ENCODE measurements around the gene ABCA6. TPM values are rescaled to one million over a fixed set of nuclear protein-coding genes. Genes with fewer than 3 reads are reported as not detected.

The ABCA6 gene
- total and polyA plus RNA-seq, 9 of the 15 experiments (the other 6 are each of a cell fraction or from before 2014, with no cell fraction given) = 0.06 to 0.73 (median 0.15) TPM

GRCh38 chr17:69166957-69167356 lies 25.3 kb upstream of the ABCA6 start (continued):
- no peak for TF ChIP-seq SMARCB1 (IDR thresholded peaks at IDR 0.05; ENCODE audit: insufficient read length, low read depth)
- TF ChIP-seq, protein P1, sequence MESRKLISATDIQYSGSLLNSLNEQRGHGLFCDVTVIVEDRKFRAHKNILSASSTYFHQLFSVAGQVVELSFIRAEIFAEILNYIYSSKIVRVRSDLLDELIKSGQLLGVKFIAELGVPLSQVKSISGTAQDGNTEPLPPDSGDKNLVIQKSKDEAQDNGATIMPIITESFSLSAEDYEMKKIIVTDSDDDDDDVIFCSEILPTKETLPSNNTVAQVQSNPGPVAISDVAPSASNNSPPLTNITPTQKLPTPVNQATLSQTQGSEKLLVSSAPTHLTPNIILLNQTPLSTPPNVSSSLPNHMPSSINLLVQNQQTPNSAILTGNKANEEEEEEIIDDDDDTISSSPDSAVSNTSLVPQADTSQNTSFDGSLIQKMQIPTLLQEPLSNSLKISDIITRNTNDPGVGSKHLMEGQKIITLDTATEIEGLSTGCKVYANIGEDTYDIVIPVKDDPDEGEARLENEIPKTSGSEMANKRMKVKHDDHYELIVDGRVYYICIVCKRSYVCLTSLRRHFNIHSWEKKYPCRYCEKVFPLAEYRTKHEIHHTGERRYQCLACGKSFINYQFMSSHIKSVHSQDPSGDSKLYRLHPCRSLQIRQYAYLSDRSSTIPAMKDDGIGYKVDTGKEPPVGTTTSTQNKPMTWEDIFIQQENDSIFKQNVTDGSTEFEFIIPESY (CRISPR knock-in tag; IDR thresholded peaks at IDR 0.05) = no peak

DNA sequence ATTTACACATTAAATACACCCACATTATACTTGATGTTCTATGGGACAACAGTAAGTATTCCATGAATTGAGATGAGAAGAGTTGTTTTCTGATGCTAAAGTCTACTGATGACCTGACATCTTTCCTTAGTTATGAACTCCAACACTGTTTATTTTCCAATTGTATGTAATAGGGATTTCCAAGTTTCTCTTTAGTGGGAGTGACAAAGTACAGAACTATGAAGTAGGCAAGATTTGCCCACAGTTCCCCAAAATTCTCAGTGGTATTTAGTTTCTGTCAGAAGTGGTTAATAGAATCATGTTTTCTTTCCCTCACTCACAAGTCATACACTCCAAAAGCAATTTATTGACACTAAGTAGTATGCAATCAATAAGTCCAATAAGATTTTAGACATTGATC lies 22.5 kb upstream of the ABCA6 start:
- no peak for FAIRE-seq
- POLR2A ChIA-PET = no interaction called here
- TF ChIP-seq GTF2B (IDR thresholded peaks at IDR 0.05; ENCODE audit: extremely low read depth, insufficient read length) (no peak), ARID3A (IDR thresholded peaks at IDR 0.05; ENCODE audit: borderline replicate concordance, low read depth, low read length) (no peak), NFATC3 (IDR thresholded peaks at IDR 0.05) (no peak), ZNF431 (CRISPR knock-in tag; IDR thresholded peaks at IDR 0.05) (no peak), ARHGAP35 (IDR thresholded peaks at IDR 0.05; ENCODE audit: partially characterized antibody) (no peak), TAF1 (IDR thresholded peaks at IDR 0.05; ENCODE audit: control insufficient read depth, extremely low read depth, insufficient read depth, low read length, severe bottlenecking) (no peak), SP1 (CRISPR knock-in tag; IDR thresholded peaks at IDR 0.05) (no peak), ZNF695 (CRISPR knock-in tag; IDR thresholded peaks at IDR 0.05) (no peak), SMAD1 (IDR thresholded peaks at IDR 0.05; ENCODE audit: low read depth, low read length, partially characterized antibody) (no peak), ZNF133 (CRISPR knock-in tag; IDR thresholded peaks at IDR 0.05) (no peak), TCF3 (CRISPR knock-in tag; IDR thresholded peaks at IDR 0.05) (no peak)
- TF ChIP-seq, protein P2, sequence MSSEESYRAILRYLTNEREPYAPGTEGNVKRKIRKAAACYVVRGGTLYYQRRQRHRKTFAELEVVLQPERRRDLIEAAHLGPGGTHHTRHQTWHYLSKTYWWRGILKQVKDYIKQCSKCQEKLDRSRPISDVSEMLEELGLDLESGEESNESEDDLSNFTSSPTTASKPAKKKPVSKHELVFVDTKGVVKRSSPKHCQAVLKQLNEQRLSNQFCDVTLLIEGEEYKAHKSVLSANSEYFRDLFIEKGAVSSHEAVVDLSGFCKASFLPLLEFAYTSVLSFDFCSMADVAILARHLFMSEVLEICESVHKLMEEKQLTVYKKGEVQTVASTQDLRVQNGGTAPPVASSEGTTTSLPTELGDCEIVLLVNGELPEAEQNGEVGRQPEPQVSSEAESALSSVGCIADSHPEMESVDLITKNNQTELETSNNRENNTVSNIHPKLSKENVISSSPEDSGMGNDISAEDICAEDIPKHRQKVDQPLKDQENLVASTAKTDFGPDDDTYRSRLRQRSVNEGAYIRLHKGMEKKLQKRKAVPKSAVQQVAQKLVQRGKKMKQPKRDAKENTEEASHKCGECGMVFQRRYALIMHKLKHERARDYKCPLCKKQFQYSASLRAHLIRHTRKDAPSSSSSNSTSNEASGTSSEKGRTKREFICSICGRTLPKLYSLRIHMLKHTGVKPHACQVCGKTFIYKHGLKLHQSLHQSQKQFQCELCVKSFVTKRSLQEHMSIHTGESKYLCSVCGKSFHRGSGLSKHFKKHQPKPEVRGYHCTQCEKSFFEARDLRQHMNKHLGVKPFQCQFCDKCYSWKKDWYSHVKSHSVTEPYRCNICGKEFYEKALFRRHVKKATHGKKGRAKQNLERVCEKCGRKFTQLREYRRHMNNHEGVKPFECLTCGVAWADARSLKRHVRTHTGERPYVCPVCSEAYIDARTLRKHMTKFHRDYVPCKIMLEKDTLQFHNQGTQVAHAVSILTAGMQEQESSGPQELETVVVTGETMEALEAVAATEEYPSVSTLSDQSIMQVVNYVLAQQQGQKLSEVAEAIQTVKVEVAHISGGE (CRISPR knock-in tag; IDR thresholded peaks at IDR 0.05) = no peak

More for the DNA sequence above, 22.5 kb upstream of the ABCA6 start:
- in situ Hi-C loops (cut with MboI) = no loop called here
- no peaks in the 10 kb centered on the region for H4K20me1 ChIP-seq (replicated peaks; ENCODE audit: control insufficient read depth, insufficient read depth, low read length)
- no TSS peak for BruUV-seq (replicated peaks)
- 0 out of 2 replicates have a peak overlapping the region, but pooled peaks have one; percentile 6 for H2AFZ ChIP-seq (ENCODE audit: low read depth, low read length)
- no peak overlapping the region for H3K4me2 ChIP-seq (ENCODE audit: insufficient read depth, low read length)
- no peak overlapping the region for H3K9ac ChIP-seq (ENCODE audit: insufficient read depth in 1 of 2, low read depth in 2 of 2, low read length in 2 of 2)
- H3K9me3 ChIP-seq (replicated peaks; ENCODE audit: control insufficient read depth, insufficient read depth, low read depth, low read length) = 0 out of 2 replicates have a peak, but pooled peaks cover 4% of the 10 kb centered on the region
- no peaks in the 10 kb centered on the region for H3K27me3 ChIP-seq (ENCODE audit: control insufficient read depth in 2 of 2, insufficient read depth in 2 of 2, low read length in 2 of 2)
- CTCF ChIA-PET (ENCODE audit: low intra/inter-chr PET ratio) = no interaction called here
- ATAC-seq = no peak
- no peaks in the 10 kb centered on the region for H3K36me3 ChIP-seq (ENCODE audit: control insufficient read depth, insufficient read depth, low read length)
- no peaks in the 10 kb centered on the region for H3K79me2 ChIP-seq (ENCODE audit: control insufficient read depth, insufficient read depth, low read length)
- intact Hi-C loops (cut with micrococcal nuclease) = no loop called here
- no peak for DNase-seq (ENCODE audit: extremely low read depth in 1 of 4, low spot score in 3 of 4)
- H3K27ac ChIP-seq (ENCODE audit: extremely low read depth, low read depth, low read length) = no peak overlapping the region
- H3K4me1 ChIP-seq (replicated peaks in 1 of 2; ENCODE audit: control insufficient read depth in 2 of 2, insufficient read depth in 2 of 2, low read length in 2 of 2) = no peaks in the 10 kb centered on the region; a peak in 1 of 5 replicates
- no peaks in the 10 kb centered on the region for H3K9me1 ChIP-seq (ENCODE audit: control insufficient read depth, insufficient read depth, low read length)
- H3K4me3 ChIP-seq = no peak overlapping the region

Data from K562 (cell line).